ENCODE measurements around the gene CDH13. TPM values are rescaled to one million over a fixed set of nuclear protein-coding genes. Genes with fewer than 3 reads are reported as not detected.

CDH13 gene
- total and polyA plus RNA-seq, 9 of the 15 experiments (the other 6 are each of a cell fraction or from before 2014, with no cell fraction given), result 0.03 TPM; not detected in 8

- Histone ChIP-seq H3K4me1 (replicated peaks in 1 of 2; ENCODE audit: control insufficient read depth in 2 of 2, insufficient read depth in 2 of 2, low read length in 2 of 2) (no peaks in the 10 kb centered on the region), H3K27ac (ENCODE audit: extremely low read depth, low read depth, low read length) (no peak overlapping the region), H4K20me1 (replicated peaks; ENCODE audit: control insufficient read depth, insufficient read depth, low read length) (no peaks in the 10 kb centered on the region), H3K79me2 (ENCODE audit: control insufficient read depth, insufficient read depth, low read length) (no peaks in the 10 kb centered on the region), H3K9ac (ENCODE audit: insufficient read depth in 1 of 2, low read depth in 2 of 2, low read length in 2 of 2) (no peak overlapping the region), H3K27me3 (ENCODE audit: control insufficient read depth in 2 of 2, insufficient read depth in 2 of 2, low read length in 2 of 2) (no peaks in the 10 kb centered on the region), H3K36me3 (ENCODE audit: control insufficient read depth, insufficient read depth, low read length) (no peaks in the 10 kb centered on the region), H3K4me2 (ENCODE audit: insufficient read depth, low read length) (no peak overlapping the region), H3K9me3 (replicated peaks; ENCODE audit: control insufficient read depth, insufficient read depth, low read depth, low read length) (no peaks in the 10 kb centered on the region; the same call in 1 of the 2 replicates), H2AFZ (ENCODE audit: low read depth, low read length) (no peak overlapping the region), H3K4me3 (no peak overlapping the region), H3K9me1 (ENCODE audit: control insufficient read depth, insufficient read depth, low read length) (no peaks in the 10 kb centered on the region)
- FAIRE-seq, result no peak
- ChIA-PET CTCF (ENCODE audit: low intra/inter-chr PET ratio) (no interaction called here), POLR2A (no interaction called here)
- TF ChIP-seq BRCA1 (IDR thresholded peaks at IDR 0.05) (no peak), BRCA1 (CRISPR knock-in tag; IDR thresholded peaks at IDR 0.05) (no peak), XRCC5 (IDR thresholded peaks at IDR 0.05; ENCODE audit: low read depth, low read length) (no peak), SRSF9 (IDR thresholded peaks at IDR 0.05; ENCODE audit: borderline replicate concordance, low read depth, low read length) (no peak), ZHX1 (conservative IDR thresholded peaks at IDR 0.05; ENCODE audit: low read length) (no peak), ETV6 (IDR thresholded peaks at IDR 0.05; ENCODE audit: borderline replicate concordance in 1 of 2, low read depth in 2 of 2, low read length in 1 of 2) (no peak), ETV6 (CRISPR knock-in tag; IDR thresholded peaks at IDR 0.05; ENCODE audit: borderline replicate concordance) (no peak), ZNF134 (CRISPR knock-in tag; conservative IDR thresholded peaks at IDR 0.05) (no peak), NCOA2 (IDR thresholded peaks at IDR 0.05; ENCODE audit: partially characterized antibody in 2 of 2) (no peak), ZNF41 (CRISPR knock-in tag; conservative IDR thresholded peaks at IDR 0.05) (no peak), LARP7 (IDR thresholded peaks at IDR 0.05) (no peak), PRMT5 (CRISPR knock-in tag; IDR thresholded peaks at IDR 0.05) (no peak), NFE2 (IDR thresholded peaks at IDR 0.05; ENCODE audit: low read depth) (no peak), CBFB (CRISPR knock-in tag; IDR thresholded peaks at IDR 0.05) (no peak), SMAD4 (CRISPR knock-in tag; conservative IDR thresholded peaks at IDR 0.05) (no peak), ARHGAP35 (IDR thresholded peaks at IDR 0.05; ENCODE audit: partially characterized antibody) (no peak), PATZ1 (CRISPR knock-in tag; IDR thresholded peaks at IDR 0.05; ENCODE audit: borderline replicate concordance) (no peak), USF2 (CRISPR knock-in tag; IDR thresholded peaks at IDR 0.05) (no peak)
- in situ Hi-C loops (cut with MboI), result no loop called here
- BruUV-seq (replicated peaks), result no TSS peak
- WGBS (ENCODE audit: insufficient coverage, low coverage, missing lambda C conversion rate), result 0% methylated on average over 3 of the region's 3 CpGs
- ATAC-seq, result no peak
- no peak for DNase-seq (ENCODE audit: extremely low read depth in 1 of 4, low spot score in 3 of 4)
- intact Hi-C loops (cut with micrococcal nuclease), result no loop called here
Observed at GRCh38 chr16:83027973-83028372, 401.2 kb downstream of the CDH13 start.

Measured in K562 (cell line).